ENCODE measurements around the gene MAP4K4.

The MAP4K4 gene

DNA sequence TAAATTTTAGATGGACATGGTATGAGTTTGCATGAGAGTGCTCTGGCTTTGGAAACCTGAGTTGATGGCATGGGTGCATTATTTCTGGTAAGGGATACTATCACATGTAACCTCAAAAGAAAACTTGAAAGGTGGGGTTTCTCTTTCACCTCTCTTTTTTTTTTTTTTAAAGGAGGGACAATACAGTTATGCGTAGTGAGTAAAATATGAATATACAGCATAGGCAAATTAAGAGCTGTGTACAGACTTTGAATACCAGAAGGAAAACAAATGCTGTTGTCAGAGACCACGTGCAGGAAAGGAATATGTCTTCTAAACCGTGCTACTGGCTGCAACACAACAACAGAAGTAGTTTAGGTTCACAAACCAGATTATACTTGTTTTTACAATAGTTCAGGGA is 82.1 kb downstream of the MAP4K4 start:
- no peak overlapping the region for H3K27ac ChIP-seq
- TF ChIP-seq ZFX (IDR thresholded peaks at IDR 0.05) = no peak
- TF ChIP-seq, protein P1, sequence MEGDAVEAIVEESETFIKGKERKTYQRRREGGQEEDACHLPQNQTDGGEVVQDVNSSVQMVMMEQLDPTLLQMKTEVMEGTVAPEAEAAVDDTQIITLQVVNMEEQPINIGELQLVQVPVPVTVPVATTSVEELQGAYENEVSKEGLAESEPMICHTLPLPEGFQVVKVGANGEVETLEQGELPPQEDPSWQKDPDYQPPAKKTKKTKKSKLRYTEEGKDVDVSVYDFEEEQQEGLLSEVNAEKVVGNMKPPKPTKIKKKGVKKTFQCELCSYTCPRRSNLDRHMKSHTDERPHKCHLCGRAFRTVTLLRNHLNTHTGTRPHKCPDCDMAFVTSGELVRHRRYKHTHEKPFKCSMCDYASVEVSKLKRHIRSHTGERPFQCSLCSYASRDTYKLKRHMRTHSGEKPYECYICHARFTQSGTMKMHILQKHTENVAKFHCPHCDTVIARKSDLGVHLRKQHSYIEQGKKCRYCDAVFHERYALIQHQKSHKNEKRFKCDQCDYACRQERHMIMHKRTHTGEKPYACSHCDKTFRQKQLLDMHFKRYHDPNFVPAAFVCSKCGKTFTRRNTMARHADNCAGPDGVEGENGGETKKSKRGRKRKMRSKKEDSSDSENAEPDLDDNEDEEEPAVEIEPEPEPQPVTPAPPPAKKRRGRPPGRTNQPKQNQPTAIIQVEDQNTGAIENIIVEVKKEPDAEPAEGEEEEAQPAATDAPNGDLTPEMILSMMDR (conservative IDR thresholded peaks at IDR 0.05) = no peak

DNA sequence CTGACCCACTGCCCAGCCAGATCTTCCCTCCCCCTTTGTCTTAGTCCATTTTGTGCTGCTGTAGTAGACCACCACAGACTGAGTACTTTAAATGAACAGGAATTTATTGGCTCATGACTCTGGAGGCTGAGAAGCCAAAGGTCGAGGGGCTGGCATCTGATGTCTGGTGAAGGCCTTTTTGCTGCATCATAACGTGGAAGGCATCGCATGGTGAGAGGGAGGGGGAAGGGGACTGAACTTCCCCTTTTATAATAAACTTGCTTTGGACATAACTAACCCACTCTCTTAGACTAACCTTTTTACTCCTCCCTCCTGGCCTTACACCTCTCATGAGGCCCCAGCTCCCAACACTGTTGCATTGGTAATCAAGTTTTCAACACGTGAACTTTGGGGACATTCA is 83.8 kb downstream of the MAP4K4 start:
- TF ChIP-seq, protein P1 (conservative IDR thresholded peaks at IDR 0.05) = no peak
- no peak for TF ChIP-seq ZFX (IDR thresholded peaks at IDR 0.05)

DNA sequence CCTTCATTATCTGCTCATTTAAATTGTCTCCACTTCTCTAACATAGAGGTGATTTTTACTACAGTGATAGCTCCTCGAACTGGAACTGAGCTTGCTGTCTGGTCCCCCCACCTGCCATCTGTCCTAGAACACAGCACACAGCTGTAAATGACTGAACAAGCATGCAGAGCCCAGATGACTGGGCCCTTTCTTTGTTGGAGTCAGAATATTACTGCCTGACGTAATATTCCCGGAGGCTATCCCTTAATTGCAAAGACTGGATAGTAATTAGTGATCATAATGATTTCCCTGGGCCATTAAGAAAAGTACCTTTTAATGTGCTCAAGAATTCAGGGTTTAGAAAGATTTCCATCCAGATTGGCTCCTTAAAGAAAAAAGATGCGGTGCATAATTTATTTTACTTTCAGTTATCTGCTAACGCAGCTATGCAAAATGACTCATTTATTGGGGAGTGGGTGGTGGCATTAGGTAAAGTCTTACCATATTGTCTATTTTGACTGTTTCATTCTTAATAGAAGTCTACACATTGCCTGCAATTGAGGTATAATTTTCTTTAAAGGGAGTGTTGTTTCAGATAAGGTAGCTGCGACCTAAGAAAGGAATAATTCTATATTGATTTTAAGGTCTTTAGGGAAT is 84.4 kb downstream of the MAP4K4 start:
- TF ChIP-seq, protein P1 (conservative IDR thresholded peaks at IDR 0.05) = no peak
- TF ChIP-seq ZFX (IDR thresholded peaks at IDR 0.05) = no peak
- H3K27ac ChIP-seq = no peak overlapping the region

More for the DNA sequence above, 83.8 kb downstream of the MAP4K4 start:
- no peak overlapping the region for H3K27ac ChIP-seq

DNA sequence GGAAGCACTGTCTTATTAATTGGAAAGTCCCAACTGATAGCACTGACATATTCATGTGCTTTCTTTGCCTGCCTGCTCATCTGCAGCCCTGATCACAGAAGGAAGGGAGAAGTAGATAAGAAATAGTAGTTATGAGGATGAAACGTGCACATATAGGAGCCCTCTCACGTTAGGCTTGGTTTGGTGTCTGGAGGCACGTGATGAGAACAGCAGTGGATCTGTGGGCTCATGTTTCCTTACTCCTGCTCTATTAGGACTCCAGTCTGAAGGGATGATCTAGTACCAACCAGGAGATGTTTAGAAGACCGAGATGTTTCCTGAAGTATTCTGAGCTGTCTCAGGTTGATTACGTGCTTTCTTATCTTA is 84.9 kb downstream of the MAP4K4 start:
- H3K27ac ChIP-seq = no peak overlapping the region
- no peak for TF ChIP-seq ZFX (IDR thresholded peaks at IDR 0.05)
- TF ChIP-seq, protein P1 (conservative IDR thresholded peaks at IDR 0.05) = no peak

DNA sequence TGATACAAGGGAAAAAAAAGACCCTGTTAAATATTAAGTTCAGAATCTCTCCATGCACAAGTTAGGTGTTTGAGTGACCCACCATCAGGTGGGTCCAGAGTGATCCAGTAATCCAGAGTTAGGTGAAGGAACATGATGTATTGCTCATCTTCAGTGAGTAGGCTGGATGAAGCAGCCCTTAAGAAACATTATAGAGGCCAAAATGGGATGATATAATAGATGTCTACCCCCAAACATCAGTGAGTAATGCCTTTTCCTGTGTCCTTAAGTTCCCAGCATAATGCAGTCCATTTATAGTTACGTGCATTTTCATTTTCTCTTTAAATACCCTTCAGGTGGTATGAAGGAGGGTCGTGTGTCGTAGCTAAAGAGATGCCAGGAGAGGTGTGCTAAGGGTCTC is 89.6 kb downstream of the MAP4K4 start:
- TF ChIP-seq, protein P1 (conservative IDR thresholded peaks at IDR 0.05) = no peak
- TF ChIP-seq ZFX (IDR thresholded peaks at IDR 0.05) = no peak
- H3K27ac ChIP-seq = no peak overlapping the region

DNA sequence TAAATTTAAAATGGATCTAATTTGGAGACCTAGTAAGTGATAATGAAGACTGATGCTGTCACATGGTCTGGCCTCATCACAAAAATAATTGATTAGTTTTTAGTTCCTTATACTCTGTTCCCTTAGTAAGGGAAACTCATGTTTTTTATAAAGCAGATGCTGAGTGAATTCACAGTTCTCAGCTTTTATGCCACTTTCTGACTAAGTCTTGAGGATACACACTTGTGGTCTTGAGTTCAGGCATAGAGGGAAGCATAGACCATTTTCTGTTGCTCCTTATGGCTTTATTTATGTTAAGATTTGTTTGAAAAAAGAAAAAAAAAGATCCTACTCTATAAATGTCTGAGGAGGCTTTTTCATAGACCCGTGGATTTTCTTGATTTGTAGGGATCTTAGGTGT is 91.1 kb downstream of the MAP4K4 start:
- TF ChIP-seq, protein P1 (conservative IDR thresholded peaks at IDR 0.05) = no peak
- no peak for TF ChIP-seq ZFX (IDR thresholded peaks at IDR 0.05)
- no peak overlapping the region for H3K27ac ChIP-seq

DNA sequence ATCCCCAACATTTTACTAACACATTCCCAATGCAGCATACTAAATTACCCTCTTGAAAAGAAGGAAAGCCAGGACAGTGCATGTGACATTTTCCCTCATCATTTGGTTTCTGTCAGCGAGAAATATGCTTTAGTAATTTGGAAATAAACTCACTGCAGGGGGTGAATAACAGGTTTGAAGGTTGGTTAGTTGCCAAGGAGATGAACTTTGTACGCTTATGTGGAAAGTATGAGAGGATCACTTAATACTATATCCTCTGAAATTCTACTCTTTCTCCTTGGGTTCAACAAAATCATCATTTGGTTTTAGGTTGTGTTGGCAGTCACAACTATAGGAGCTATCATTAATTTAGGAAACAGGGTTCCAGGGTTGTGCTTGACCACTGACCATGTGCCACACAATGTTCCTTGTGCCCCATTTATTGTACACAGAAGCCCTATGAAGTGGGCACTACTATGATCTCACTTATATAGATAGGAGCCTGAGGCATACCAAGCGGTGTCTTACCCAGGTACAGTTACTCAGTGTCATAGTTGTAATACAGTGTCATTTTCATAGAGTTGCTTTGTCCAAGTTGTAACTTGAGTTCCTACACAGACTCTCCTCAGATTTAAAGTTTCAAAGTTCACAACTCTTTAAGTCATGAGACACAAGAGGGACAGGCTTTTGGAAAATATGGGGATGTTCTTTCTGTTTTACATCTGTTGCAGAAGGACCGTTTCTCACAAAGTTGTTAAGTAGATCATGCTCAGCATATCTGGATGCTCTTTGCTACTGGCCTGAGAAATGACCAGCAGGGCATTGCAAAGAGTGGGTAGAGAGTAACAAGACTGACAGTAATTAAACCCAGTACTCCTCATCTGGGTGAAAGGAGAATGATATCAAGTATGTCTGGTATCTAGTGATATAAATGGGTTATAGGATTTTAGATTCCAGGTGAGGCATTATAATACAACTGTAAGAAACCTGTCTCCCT is 91.8 kb downstream of the MAP4K4 start:
- TF ChIP-seq ZFX (IDR thresholded peaks at IDR 0.05) = no peak
- TF ChIP-seq, protein P1 (conservative IDR thresholded peaks at IDR 0.05) = no peak
- no peak overlapping the region for H3K27ac ChIP-seq

Measured in C4-2B (cell line).